Endometrial microvascular endothelial cells (primary cell): ENCODE data around the gene PCDHB2. TPM values are rescaled to one million over a fixed set of nuclear protein-coding genes. Genes with fewer than 3 reads are reported as not detected.
"Not testable (repeated sequence)": the region's sequence is repeated elsewhere in the genome, so short reads cannot be mapped to it uniquely, and the experiment has no call there.

Experiments used
- in situ Hi-C: cut with HindIII; loops from 2 replicates; pipeline ENCODE4 v1.10.0; 2017; ENCODE audit warnings: low sequenced_read_pairs, low pct_unique_long_range_greater_than_20kb; ENCODE audit errors: inconsistent ontology term
- total RNA-seq: library from RNA; depleted of rRNA; stranded (reverse); fragments of >200 nt; gene quantifications from one replicate; pipeline ENCODE4 v1.2.3, GENCODE V29; 2015; ENCODE audit errors: inconsistent ontology term

PCDHB2 gene
- total RNA-seq, 1 donor from 2014 or later, result 0.28 TPM

DNA sequence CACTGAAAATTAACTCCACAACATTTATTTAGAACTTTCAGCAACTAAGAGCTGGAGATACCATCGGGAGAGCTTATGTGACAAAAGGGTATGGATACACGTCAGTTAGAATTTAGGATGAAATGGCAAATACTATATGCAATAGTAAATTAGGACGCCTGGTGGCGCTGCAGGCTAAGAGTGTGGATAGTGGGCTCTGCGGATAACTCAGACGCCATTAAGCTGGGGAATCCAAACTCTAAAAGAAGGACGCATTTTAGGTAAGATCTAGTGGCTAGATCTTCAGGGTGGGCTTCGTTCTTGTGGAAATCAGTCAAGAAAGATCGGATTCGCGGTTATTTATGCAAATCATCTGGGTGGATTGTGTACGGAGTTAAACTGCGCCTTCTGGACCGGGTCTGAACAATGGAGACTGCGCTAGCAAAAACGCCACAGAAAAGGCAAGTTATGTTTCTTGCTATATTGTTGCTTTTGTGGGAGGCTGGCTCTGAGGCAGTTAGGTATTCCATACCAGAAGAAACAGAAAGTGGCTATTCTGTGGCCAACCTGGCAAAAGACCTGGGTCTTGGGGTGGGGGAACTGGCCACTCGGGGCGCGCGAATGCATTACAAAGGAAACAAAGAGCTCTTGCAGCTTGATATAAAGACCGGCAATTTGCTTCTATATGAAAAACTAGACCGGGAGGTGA is 40.8 kb downstream of the PCDHB2 start, which contains the start of gene PCDHB5:
Gene PCDHB5 (plus strand): TSS at position 177 of the 688 bp plus-strand sequence. CDS start 229 bp downstream, at position 406.
- in situ Hi-C loops, result no loop called here

DNA sequence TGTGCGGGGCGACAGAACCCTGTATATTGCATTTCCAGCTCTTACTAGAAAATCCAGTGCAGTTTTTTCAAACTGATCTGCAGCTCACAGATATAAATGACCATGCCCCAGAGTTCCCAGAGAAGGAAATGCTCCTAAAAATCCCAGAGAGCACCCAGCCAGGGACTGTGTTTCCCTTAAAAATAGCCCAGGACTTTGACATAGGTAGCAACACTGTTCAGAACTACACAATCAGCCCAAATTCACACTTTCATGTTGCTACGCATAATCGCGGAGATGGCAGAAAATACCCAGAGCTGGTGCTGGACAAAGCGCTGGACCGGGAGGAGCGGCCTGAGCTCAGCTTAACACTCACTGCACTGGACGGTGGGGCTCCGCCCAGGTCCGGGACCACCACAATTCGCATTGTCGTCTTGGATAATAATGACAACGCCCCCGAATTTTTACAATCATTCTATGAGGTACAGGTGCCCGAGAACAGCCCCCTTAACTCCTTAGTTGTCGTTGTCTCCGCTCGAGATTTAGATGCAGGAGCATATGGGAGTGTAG is 41.4 kb downstream of the PCDHB2 start:
- in situ Hi-C loops, result no loop called here

DNA sequence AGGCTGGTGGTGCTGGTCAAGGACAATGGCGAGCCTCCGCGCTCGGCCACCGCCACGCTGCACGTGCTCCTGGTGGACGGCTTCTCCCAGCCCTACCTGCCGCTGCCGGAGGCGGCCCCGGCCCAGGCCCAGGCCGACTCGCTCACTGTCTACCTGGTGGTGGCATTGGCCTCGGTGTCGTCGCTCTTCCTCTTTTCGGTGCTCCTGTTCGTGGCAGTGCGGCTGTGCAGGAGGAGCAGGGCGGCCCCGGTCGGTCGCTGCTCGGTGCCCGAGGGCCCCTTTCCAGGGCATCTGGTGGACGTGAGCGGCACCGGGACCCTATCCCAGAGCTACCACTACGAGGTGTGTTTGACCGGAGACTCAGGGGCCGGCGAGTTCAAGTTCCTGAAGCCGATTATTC is 42.9 kb downstream of the PCDHB2 start:
- in situ Hi-C loops, result not testable (repeated sequence)

Other genes with a start within 250 kb of the PCDHB2 start
- gene PCDHA9, start 246.2 kb upstream of the PCDHB2 start, total RNA-seq, result not detected
- gene PCDHA10, start 238.7 kb upstream of the PCDHB2 start, total RNA-seq, result not detected
- gene PCDHA11, start 225.7 kb upstream of the PCDHB2 start, total RNA-seq, result not detected
- gene PCDHA12, start 219.3 kb upstream of the PCDHB2 start, total RNA-seq, result not detected
- gene PCDHA13, start 212.5 kb upstream of the PCDHB2 start, total RNA-seq, result not detected
- gene PCDHAC1, start 168.3 kb upstream of the PCDHB2 start, total RNA-seq, result not detected
- not detected for gene PCDHAC2, start 128.1 kb upstream of the PCDHB2 start, total RNA-seq
- not detected for gene PCDHB1, start 43.2 kb upstream of the PCDHB2 start, total RNA-seq
- 0.19 TPM for gene PCDHB3, start 5.9 kb downstream of the PCDHB2 start, total RNA-seq
- 0.09 TPM for gene PCDHB4, start 27.2 kb downstream of the PCDHB2 start, total RNA-seq
- gene PCDHB5, start 40.6 kb downstream of the PCDHB2 start, total RNA-seq, result 1.4 TPM
- gene PCDHB6, start 55.4 kb downstream of the PCDHB2 start, total RNA-seq, result 0.28 TPM
- 1.2 TPM for gene PCDHB7, start 78.0 kb downstream of the PCDHB2 start, total RNA-seq
- not detected for gene PCDHB8, start 83.2 kb downstream of the PCDHB2 start, total RNA-seq
- gene PCDHB16, start 87.8 kb downstream of the PCDHB2 start, total RNA-seq, result 0.28 TPM
- not detected for gene PCDHB9, start 92.5 kb downstream of the PCDHB2 start, total RNA-seq
- gene PCDHB10, start 97.7 kb downstream of the PCDHB2 start, total RNA-seq, result 0.19 TPM
- 0.19 TPM for gene PCDHB11, start 105.0 kb downstream of the PCDHB2 start, total RNA-seq
- gene PCDHB12, start 114.1 kb downstream of the PCDHB2 start, total RNA-seq, result not detected
- gene PCDHB13, start 119.3 kb downstream of the PCDHB2 start, total RNA-seq, result 0.65 TPM
- 0.37 TPM for gene PCDHB14, start 128.7 kb downstream of the PCDHB2 start, total RNA-seq
- not detected for gene PCDHB15, start 150.8 kb downstream of the PCDHB2 start, total RNA-seq
- gene SLC25A2, start 209.4 kb downstream of the PCDHB2 start, total RNA-seq, result 0.09 TPM
- gene TAF7, start 226.2 kb downstream of the PCDHB2 start, total RNA-seq, result 45.0 TPM
- gene PCDHGA1, start 235.9 kb downstream of the PCDHB2 start, total RNA-seq, result 0.09 TPM
- 0.84 TPM for gene PCDHGA2, start 244.1 kb downstream of the PCDHB2 start, total RNA-seq
- gene PCDHGA3, start 249.2 kb downstream of the PCDHB2 start, total RNA-seq, result 1.3 TPM